ENCODE data around the gene KLHL13.
"Not testable (repeated sequence)": the region's sequence is repeated elsewhere in the genome, so short reads cannot be mapped to it uniquely, and the experiment has no call there.

The KLHL13 gene

DNA sequence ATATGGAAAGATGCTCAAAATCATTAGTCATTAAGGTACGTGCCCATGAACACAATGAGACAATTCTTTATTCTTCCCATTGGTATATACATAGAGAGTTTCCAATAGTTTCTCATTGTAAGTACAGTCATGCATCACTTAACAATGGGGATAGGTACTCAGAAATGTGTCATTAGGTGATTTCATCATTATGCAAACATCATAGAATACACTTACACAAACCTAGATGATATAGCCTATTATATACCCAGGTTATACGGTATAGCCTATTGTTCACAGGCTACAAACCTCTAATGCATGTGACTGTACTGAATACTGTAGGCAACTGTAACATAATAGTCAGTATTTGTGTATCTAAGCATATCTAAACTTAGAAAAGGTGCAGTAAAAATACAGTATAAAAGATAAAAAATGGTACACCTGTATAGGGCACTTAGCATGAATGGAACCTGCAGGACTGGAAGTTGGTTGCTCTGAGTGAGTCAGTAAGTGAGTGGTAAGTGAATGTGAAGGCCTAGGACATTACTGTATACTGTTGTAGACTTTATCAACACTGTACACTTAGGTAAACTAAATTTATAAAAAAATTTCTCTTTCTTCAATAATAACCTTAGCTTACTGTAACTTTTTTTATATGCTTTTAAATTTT, 49.6 kb downstream of the KLHL13 start:
- DNase-seq = no peak

GRCh38 chrX:118062817-118063615, 53.6 kb downstream of the KLHL13 start:
- no peak for DNase-seq

GRCh38 chrX:118062048-118062789, 54.4 kb downstream of the KLHL13 start:
- no peak for DNase-seq

GRCh38 chrX:118058924-118059323, 57.7 kb downstream of the KLHL13 start:
- DNase-seq = no peak

DNA sequence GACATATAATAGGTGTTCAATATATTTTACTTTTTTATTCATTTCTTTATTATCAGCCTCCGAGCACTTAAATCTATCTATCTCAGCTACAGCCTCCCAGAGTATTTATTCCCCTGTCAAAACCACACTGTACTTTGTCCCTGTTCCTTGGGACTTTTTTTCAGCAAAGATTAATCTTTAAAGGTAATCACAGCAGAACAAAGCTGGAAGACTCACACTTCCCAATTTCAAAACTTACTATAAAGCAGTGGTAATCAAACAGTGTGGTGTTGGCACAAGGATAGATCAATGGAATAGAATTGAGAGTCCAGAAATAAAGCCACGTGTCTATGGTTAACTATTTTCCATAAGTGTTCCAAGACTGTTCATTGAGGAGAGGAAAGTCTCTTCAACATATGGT, 59.7 kb downstream of the KLHL13 start:
- no peak for DNase-seq

DNA sequence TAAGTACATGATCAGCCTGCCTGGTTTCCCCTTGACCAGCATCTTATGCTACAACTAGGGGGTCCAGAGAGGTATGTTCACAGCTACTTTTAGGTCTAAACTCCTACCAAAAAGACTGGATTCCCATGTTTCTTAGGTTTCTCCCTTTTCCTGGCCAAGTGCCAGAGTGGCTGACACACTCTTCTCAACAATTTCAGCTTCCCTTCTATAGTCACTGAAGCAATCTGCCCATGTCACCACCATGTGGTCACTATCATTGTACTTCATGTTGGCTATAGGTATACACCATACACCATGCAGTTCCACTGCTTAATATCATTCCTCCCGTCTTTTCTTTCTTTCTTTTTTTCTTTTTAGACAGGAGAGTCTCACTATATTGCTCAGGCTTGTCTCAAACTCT, 66.9 kb downstream of the KLHL13 start:
- DNase-seq = no peak

GRCh38 chrX:118047446-118048186, 69.0 kb downstream of the KLHL13 start:
- DNase-seq = no peak

DNA sequence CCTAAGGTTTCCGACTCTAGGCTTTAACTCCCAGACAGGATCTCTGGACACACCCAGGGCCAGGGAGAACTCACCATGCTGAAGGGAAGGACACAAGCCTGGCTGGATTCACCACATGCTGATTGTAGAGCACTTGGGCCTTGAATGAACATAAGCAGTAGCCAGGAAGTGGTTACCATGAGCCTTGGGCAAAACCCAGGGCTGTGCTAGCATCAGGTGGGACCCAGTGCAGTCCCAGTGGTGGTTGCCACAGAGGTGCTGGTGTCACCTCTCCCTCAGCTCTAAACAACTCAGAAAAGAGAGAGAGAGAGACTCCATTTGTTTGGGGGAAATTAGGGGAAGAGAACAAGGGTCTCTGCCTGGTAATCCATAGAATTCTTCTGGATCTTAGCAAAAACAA, 77.0 kb downstream of the KLHL13 start:
- DNase-seq = no peak

DNA sequence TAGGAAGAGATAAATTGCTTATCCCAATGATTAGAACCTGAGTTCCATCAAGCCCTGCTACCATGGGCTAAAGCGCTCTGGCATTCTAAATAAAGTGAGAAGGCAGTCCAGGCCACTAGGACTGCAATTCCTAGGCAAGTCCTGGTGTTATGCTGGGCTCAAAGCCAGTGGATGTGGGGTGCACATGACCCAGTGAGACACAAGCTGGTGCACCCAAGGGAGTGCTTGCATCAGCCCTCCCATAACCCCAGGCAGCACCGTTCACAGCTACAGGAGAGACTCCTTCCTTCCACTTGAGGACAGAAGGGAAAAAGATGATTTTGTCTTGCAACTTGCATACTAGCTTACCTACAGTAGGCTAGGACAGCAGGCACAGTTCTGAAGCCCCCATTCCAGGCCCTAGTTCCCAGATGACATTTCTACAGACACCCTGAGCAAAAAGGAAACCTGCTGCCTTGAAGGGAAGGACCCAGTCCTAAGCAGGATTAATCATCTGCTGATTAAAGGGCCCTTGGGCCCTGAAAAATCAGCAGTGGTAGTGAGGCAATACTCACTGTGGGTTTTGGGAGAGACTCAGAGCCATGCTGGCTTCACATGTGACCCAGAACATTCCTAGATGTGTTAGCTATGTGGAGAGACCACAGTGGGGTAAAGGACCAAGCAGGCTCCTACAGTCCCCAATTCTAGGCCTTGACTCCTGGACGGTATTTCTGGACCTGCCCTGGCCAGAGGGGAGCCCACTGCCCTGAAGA, 77.8 kb downstream of the KLHL13 start:
- no peak for DNase-seq

DNA sequence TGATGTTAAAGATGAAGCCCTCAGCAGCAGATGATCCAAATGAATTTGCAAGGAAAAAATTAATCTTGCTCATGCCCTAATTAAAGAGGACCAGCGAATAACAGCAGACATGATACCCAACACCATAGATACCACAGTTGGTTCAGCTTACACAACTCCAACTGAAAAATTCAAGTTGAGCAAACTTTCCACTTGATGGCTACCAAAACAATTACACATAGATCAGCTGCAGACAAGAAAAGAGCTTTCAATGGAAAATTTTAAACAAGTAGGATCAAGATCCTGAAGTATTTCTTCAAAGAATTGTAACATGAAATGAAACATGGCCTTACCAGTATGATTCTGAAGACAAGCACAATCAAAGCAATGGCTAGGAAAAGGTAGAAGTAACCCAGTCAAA, 90.0 kb downstream of the KLHL13 start:
- no peak for DNase-seq

DNA sequence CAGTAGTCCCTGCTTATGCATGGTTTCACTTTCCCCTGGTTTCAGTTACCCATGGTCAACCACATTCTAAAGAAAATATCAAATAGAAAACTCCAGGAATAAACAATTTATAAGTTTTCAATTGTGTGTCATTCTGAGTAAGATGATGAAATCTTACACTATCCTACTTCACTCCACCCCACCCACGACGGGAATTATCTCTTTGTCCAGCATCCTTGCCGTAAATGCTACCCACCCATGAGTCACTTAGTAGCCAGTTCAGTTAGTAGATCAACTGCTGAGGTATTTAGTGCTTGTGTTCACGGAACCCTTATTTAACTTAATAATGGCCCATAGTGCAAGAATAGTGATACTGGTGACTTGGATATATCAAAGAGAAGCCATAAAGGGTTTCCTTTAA, 91.4 kb downstream of the KLHL13 start:
- no peak for DNase-seq

- DNase-seq = no peak
These were observed 92.1 kb downstream of the KLHL13 start for GRCh38 chrX:118024482-118024881.

DNA sequence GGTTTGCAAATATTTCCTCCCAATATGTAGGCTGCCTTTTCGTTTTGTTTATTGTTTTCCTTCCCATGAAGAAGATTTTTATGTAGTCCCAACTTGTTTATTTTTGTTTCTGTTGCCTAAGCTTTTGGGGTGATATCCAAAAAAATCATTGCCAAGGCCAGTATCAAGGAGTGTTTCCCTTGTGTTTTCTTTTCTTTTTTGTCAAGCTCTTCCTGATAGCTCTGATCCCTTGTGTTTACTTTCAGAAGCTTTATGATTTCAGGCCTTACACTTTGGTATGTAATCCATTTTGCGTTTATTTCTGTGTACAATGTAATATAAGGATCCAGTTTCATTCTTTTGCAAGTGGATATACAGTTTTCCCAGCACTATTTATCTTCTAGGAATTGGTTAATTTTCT, 93.9 kb downstream of the KLHL13 start:
- no peak for DNase-seq

GRCh38 chrX:118016422-118016821, 100.2 kb downstream of the KLHL13 start:
- DNase-seq = no peak

- DNase-seq = not testable (repeated sequence)
These were observed 114.2 kb downstream of the KLHL13 start for GRCh38 chrX:118002417-118002816.

- no peak for DNase-seq
These were observed 116.1 kb downstream of the KLHL13 start for GRCh38 chrX:118000518-118000917.

DNA sequence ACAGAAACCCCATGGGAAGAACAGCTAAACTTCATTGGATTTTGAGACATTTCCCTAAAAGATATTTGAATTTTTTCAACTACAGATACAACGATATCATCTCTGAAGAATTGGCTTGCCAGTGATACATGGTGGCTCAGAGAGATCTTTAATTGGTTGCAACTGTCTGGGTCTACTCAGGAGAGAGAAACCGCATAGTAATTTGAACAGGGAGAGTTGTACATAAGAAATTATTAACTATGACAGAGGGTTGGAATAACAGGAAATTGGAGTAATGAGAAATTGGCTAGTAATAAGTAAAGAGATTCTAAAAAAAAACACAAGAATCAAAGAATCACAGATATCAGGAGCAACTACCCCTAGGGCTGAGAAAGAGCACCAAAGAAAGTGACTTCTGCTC, 118.4 kb downstream of the KLHL13 start:
- no peak for DNase-seq

DNA sequence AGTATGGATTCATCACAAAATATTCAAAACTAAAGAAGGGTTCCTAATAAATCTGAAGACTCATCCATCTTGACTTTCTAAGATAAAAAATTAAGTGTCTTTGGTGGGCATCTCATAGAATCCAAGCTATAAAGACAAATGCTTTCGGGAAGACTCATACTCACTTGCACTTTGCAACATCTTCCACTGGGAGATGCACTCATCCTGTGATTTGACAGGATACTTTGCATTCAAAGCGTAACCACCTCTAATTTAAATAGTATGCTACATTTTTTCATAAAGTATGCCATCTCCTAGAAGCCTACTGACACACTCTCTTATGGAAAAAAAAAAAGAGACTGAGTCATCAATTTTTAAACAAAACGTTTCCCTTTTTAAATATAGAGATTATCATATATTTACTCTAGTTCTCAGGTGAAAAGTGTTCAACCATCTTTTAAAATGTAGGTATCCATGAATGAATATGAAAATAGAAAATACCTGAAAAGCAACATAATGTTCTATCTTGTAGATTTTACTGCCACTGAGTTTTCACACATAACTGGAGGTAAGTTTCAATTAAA, 119.6 kb downstream of the KLHL13 start:
- DNase-seq = no peak

DNA sequence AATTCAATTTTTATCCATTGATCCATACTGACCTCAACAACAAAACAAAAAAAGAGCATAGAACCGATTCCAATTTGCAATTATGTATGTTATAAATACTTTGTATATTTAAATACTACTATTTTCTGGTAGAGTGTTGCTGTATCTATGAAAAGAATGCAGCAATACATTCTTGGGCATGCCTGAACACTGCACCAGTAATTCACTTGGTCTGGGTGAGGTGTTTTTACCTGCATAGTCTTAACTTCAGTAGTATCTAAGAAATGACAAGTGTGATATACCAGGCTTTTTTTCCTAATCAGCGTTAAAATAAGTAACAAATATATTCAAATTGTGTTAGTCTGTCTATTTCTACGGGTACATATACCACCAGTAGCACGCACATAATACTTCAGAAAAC, 120.2 kb downstream of the KLHL13 start:
- DNase-seq = no peak

DNA sequence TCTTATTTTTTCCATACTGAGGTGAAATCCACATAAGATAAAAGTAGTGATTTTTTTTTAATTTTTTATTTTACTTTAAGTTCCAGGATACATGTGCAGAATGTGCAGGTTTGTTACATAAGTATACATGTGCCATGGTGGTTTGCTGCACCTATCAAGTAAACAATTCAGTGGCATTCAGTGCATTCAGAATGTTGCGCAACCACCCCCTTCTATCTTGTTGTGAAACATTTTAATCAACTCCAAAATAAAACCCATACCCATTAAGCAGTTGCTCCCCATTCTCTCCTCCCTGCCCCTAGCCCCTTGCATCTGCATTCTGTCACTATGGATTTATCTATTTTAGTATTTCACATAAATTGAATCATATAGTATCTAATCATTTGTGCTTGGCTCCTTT, 121.2 kb downstream of the KLHL13 start:
- no peak for DNase-seq

DNA sequence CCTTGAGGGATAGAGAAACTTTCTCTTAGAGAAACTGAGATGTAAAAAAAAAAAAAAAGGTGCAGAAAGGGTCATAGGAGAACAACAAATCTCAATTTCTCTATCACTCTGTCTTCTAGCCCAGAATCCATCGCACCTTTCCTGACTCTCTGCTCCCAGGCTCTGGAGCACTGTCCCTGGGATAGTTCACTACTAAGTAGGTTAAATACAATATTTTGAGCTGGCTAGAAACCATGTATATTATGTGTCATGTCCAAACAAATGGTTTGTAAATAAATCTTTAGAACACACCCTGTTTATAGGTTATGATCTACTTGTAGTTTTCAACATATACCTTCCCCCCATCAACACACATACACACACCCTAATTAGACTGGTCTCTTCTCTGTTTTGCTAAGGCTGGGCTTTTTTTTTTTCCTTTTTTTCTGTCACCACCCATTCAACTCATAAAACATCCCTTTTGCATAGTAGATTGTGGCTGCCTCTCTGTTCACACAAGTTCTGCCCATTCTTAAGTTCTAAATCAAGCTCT, 124.4 kb downstream of the KLHL13 start:
- no peak for DNase-seq

- DNase-seq = no peak
These were observed 126.2 kb downstream of the KLHL13 start for GRCh38 chrX:117990438-117990837.
